Lower leg skin (tissue), 3 donors: ENCODE data around the gene RPS10.

Experiments used
- POLR2A ChIP-seq, 2 donors: fragments of 450-650 bp; IDR thresholded peaks; one replicate each; pipeline ENCODE4 v1.6.1; 2016 to 2017; ENCODE audit warnings: antibody characterized with exemption in 2 of 2, mild to moderate bottlenecking in 1 of 2, moderate library complexity in 1 of 2
- TF ChIP-seq, protein P1 (sequence below), 3 donors: fragments of 450-650 bp; IDR thresholded peaks; one replicate each; pipeline ENCODE4 v1.5.1; 2016; ENCODE audit warnings: antibody characterized with exemption in 3 of 3, mild to moderate bottlenecking in 3 of 3, moderate library complexity in 2 of 3

DNA sequence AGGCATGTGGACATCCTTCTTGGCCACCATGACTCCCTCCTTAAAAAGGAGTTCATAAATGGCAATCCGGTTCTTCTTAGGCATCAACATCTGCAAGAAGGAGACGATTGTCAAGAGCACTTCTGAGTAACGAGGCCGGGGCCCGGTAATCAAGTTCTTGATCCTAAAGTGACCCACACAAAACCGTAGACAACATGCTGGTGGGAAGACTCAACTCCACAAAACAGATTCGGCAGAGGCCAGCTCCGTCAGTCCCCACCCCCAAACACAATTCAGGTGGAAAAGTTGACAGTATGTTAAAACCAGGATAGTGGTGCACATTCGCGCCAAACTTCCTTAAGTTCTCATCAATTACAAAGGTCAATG is 754 bp downstream of the RPS10 start:
- TF ChIP-seq, protein P1, sequence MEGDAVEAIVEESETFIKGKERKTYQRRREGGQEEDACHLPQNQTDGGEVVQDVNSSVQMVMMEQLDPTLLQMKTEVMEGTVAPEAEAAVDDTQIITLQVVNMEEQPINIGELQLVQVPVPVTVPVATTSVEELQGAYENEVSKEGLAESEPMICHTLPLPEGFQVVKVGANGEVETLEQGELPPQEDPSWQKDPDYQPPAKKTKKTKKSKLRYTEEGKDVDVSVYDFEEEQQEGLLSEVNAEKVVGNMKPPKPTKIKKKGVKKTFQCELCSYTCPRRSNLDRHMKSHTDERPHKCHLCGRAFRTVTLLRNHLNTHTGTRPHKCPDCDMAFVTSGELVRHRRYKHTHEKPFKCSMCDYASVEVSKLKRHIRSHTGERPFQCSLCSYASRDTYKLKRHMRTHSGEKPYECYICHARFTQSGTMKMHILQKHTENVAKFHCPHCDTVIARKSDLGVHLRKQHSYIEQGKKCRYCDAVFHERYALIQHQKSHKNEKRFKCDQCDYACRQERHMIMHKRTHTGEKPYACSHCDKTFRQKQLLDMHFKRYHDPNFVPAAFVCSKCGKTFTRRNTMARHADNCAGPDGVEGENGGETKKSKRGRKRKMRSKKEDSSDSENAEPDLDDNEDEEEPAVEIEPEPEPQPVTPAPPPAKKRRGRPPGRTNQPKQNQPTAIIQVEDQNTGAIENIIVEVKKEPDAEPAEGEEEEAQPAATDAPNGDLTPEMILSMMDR (IDR thresholded peaks at IDR 0.05), result no peak
- no peak for TF ChIP-seq POLR2A (IDR thresholded peaks at IDR 0.05)
